HepG2 (cell line): ENCODE data around the gene BABAM2. TPM values are rescaled to one million over a fixed set of nuclear protein-coding genes. Genes with fewer than 3 reads are reported as not detected.

Experiments used
- CEBPG ChIP-seq: IDR thresholded peaks from 2 replicates; pipeline ENCODE4 v1.6.1; 2016
- ELF3 ChIP-seq: IDR thresholded peaks from 2 replicates; pipeline ENCODE4 v1.6.1; 2016; ENCODE audit warnings: missing genetic modification reagents, missing compliant biosample characterization
- KAT8 ChIP-seq: IDR thresholded peaks from 2 replicates; pipeline ENCODE4 v1.6.1; 2016; ENCODE audit warnings: missing genetic modification reagents, missing compliant biosample characterization
- POLR2A ChIP-seq, 2 experiments: IDR thresholded peaks; 2 replicates each; pipeline ENCODE4 v1.6.1; 2011; ENCODE audit warnings: low read depth in 2 of 2, low read length in 2 of 2, mild to moderate bottlenecking in 1 of 2, moderate library complexity in 1 of 2; ENCODE audit not compliant: insufficient read depth in 1 of 2
- SOX13 ChIP-seq, 3 experiments: fragments of 450-650 bp in 1 of 3; sonication (generic) in 1 of 3; formaldehyde crosslinking in 1 of 3; IDR thresholded peaks in 2 of 3; conservative IDR thresholded peaks in 1 of 3; 2 replicates each; pipeline versions ENCODE4 v1.5.0 to v1.6.1; 2016 to 2020; ENCODE audit warnings: antibody characterized with exemption in 1 of 3, mild to moderate bottlenecking in 1 of 3, missing compliant biosample characterization in 1 of 3, missing genetic modification reagents in 1 of 3, moderate library complexity in 1 of 3
- ZNF432 ChIP-seq: sonication (generic); formaldehyde crosslinking; IDR thresholded peaks from 2 replicates; pipeline ENCODE4 v1.5.0; 2020; ENCODE audit warnings: missing genetic modification reagents, mild to moderate bottlenecking, borderline replicate concordance
- polyA plus RNA-seq, 8 experiments: library from polyadenylated mRNA; depleted of rRNA in 3 of 8; stranded (reverse) in 7 of 8; unstranded in 1 of 8; fragments of >200 nt; fragmentation: Illumina TruSeq in 4 of 8; extraction: Trizol in 4 of 8; gene quantifications; 2 replicates each; pipeline versions ENCODE4 v1.2.1 to v1.2.3, GENCODE V29; 2011 to 2016; ENCODE audit warnings: low read depth in 4 of 8, missing spikeins in 1 of 8, mixed read lengths in 1 of 8; ENCODE audit not compliant: insufficient read depth in 1 of 8
- total RNA-seq, 5 experiments: library from RNA; depleted of rRNA; stranded (reverse); fragments of >200 nt; fragmentation: Illumina TruSeq; extraction: Trizol; gene quantifications; 2 replicates each; pipeline ENCODE4 v1.2.3, GENCODE V29; 2016; ENCODE audit warnings: low read depth in 1 of 5
- TF ChIP-seq, protein P1 (sequence below): sonication (generic); formaldehyde crosslinking; IDR thresholded peaks from one replicate; pipeline ENCODE4 v1.5.1; 2020; ENCODE audit warnings: mild to moderate bottlenecking, missing genetic modification reagents; ENCODE audit errors: not compliant biosample characterization
- TF ChIP-seq, protein P2 (sequence below): sonication (generic); formaldehyde crosslinking; IDR thresholded peaks from 2 replicates; pipeline ENCODE4 v1.4.0; 2020; ENCODE audit warnings: missing genetic modification reagents, borderline replicate concordance
- TF ChIP-seq, protein P3 (sequence below): sonication (generic); formaldehyde crosslinking; IDR thresholded peaks from 2 replicates; pipeline ENCODE4 v1.4.0; 2020; ENCODE audit warnings: missing genetic modification reagents
- TF ChIP-seq, protein P4 (sequence below): sonication (generic); formaldehyde crosslinking; IDR thresholded peaks from 2 replicates; pipeline ENCODE4 v1.5.0; 2020; ENCODE audit warnings: mild to moderate bottlenecking, missing genetic modification reagents

The BABAM2 gene
- total and polyA plus RNA-seq, 2 of the 13 experiments (the other 11 are each of a cell fraction or from before 2014, with no cell fraction given), result 24.9 to 28.0 TPM

DNA sequence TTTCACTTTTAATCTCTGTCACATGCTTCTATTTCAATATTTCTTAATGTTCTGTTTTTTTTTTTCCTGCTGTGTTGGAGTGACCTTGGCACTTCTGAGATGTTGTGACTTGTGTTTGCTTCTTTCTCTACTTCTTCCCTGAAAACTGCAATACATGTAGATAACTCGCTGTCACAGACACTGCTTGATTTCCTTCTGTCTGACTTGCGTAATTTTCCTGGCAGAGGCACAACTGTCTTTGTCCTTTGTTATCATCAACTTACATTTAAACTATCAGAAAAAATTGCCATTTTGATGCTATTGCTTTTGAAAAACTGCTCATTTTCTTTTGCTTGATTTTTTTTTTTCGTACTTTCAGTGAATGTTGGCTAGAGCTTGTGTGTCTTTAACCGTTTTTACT lies 69.0 kb downstream of the BABAM2 start (continued):
- TF ChIP-seq, protein P1, sequence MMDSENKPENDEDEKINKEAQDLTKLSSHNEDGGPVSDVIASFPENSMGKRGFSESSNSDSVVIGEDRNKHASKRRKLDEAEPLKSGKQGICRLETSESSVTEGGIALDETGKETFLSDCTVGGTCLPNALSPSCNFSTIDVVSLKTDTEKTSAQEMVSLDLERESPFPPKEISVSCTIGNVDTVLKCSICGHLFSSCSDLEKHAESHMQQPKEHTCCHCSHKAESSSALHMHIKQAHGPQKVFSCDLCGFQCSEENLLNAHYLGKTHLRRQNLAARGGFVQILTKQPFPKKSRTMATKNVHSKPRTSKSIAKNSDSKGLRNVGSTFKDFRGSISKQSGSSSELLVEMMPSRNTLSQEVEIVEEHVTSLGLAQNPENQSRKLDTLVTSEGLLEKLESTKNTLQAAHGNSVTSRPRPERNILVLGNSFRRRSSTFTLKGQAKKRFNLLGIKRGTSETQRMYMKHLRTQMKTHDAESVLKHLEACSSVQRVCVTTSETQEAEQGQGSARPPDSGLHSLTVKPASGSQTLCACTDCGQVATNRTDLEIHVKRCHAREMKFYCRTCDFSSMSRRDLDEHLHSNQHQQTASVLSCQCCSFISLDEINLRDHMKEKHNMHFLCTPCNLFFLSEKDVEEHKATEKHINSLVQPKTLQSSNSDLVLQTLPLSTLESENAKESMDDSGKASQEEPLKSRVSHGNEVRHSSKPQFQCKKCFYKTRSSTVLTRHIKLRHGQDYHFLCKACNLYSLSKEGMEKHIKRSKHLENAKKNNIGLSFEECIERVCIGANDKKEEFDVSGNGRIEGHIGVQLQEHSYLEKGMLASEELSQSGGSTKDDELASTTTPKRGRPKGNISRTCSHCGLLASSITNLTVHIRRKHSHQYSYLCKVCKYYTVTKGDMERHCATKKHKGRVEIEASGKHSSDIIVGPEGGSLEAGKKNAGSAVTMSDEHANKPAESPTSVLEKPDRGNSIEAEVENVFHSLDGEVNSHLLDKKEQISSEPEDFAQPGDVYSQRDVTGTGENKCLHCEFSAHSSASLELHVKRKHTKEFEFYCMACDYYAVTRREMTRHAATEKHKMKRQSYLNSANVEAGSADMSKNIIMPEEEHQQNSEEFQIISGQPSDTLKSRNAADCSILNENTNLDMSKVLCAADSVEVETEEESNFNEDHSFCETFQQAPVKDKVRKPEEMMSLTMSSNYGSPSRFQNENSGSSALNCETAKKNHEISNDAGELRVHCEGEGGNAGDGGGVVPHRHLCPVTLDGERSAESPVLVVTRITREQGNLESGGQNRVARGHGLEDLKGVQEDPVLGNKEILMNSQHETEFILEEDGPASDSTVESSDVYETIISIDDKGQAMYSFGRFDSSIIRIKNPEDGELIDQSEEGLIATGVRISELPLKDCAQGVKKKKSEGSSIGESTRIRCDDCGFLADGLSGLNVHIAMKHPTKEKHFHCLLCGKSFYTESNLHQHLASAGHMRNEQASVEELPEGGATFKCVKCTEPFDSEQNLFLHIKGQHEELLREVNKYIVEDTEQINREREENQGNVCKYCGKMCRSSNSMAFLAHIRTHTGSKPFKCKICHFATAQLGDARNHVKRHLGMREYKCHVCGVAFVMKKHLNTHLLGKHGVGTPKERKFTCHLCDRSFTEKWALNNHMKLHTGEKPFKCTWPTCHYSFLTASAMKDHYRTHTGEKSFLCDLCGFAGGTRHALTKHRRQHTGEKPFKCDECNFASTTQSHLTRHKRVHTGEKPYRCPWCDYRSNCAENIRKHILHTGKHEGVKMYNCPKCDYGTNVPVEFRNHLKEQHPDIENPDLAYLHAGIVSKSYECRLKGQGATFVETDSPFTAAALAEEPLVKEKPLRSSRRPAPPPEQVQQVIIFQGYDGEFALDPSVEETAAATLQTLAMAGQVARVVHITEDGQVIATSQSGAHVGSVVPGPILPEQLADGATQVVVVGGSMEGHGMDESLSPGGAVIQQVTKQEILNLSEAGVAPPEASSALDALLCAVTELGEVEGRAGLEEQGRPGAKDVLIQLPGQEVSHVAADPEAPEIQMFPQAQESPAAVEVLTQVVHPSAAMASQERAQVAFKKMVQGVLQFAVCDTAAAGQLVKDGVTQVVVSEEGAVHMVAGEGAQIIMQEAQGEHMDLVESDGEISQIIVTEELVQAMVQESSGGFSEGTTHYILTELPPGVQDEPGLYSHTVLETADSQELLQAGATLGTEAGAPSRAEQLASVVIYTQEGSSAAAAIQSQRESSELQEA, result no peak
- no peak for TF ChIP-seq POLR2A (IDR thresholded peaks at IDR 0.05; ENCODE audit: insufficient read depth in 1 of 2, low read depth in 2 of 2, low read length in 2 of 2)
- TF ChIP-seq, protein P2, sequence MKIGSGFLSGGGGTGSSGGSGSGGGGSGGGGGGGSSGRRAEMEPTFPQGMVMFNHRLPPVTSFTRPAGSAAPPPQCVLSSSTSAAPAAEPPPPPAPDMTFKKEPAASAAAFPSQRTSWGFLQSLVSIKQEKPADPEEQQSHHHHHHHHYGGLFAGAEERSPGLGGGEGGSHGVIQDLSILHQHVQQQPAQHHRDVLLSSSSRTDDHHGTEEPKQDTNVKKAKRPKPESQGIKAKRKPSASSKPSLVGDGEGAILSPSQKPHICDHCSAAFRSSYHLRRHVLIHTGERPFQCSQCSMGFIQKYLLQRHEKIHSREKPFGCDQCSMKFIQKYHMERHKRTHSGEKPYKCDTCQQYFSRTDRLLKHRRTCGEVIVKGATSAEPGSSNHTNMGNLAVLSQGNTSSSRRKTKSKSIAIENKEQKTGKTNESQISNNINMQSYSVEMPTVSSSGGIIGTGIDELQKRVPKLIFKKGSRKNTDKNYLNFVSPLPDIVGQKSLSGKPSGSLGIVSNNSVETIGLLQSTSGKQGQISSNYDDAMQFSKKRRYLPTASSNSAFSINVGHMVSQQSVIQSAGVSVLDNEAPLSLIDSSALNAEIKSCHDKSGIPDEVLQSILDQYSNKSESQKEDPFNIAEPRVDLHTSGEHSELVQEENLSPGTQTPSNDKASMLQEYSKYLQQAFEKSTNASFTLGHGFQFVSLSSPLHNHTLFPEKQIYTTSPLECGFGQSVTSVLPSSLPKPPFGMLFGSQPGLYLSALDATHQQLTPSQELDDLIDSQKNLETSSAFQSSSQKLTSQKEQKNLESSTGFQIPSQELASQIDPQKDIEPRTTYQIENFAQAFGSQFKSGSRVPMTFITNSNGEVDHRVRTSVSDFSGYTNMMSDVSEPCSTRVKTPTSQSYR, result no peak
- TF ChIP-seq ZNF432 (CRISPR knock-in tag), result no peak
- TF ChIP-seq KAT8, result no peak
- TF ChIP-seq, protein P3, sequence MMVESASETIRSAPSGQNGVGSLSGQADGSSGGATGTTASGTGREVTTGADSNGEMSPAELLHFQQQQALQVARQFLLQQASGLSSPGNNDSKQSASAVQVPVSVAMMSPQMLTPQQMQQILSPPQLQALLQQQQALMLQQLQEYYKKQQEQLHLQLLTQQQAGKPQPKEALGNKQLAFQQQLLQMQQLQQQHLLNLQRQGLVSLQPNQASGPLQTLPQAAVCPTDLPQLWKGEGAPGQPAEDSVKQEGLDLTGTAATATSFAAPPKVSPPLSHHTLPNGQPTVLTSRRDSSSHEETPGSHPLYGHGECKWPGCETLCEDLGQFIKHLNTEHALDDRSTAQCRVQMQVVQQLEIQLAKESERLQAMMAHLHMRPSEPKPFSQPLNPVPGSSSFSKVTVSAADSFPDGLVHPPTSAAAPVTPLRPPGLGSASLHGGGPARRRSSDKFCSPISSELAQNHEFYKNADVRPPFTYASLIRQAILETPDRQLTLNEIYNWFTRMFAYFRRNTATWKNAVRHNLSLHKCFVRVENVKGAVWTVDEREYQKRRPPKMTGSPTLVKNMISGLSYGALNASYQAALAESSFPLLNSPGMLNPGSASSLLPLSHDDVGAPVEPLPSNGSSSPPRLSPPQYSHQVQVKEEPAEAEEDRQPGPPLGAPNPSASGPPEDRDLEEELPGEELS (CRISPR knock-in tag), result 0 out of 2 replicates have a peak, but pooled peaks have one; percentile 11
- TF ChIP-seq SOX13 (IDR thresholded peaks at IDR 0.05), result no peak
- peak in 1 of 2 experiments; percentile 86; a peak in 2 of 4 replicates for TF ChIP-seq SOX13 (CRISPR knock-in tag; conservative IDR thresholded peaks at IDR 0.05 in 1 of 2, IDR thresholded peaks at IDR 0.05 in 1 of 2)
- TF ChIP-seq, protein P4, sequence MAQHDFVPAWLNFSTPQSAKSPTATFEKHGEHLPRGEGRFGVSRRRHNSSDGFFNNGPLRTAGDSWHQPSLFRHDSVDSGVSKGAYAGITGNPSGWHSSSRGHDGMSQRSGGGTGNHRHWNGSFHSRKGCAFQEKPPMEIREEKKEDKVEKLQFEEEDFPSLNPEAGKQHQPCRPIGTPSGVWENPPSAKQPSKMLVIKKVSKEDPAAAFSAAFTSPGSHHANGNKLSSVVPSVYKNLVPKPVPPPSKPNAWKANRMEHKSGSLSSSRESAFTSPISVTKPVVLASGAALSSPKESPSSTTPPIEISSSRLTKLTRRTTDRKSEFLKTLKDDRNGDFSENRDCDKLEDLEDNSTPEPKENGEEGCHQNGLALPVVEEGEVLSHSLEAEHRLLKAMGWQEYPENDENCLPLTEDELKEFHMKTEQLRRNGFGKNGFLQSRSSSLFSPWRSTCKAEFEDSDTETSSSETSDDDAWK (CRISPR knock-in tag), result no peak
- 0 out of 2 replicates have a peak, but pooled peaks have one; percentile 58 for TF ChIP-seq ELF3 (CRISPR knock-in tag)
- peak; percentile 95 for TF ChIP-seq CEBPG (CRISPR knock-in tag)
